Stimulated activated effector memory CD8-positive, alpha-beta T cell treated with anti-CD3 and anti-CD28 coated beads, Interleukin-12 subunit alpha, Interleukin-12 subunit beta, amount 100 ng/mL, for 72 hours (primary cell): Measurements from ENCODE around the gene KDM8.
A peak's percentile ranks its signal among the peaks of the same experiment; 100 is the strongest.

ENCODE experiments used
- ATAC-seq: fragments of 150-1000 bp; cut with Tn5 transposase; 2 replicates; pipeline ENCODE4 v1.10.0; 2021
- DNase-seq, 2 donors: peaks; one replicate each; pipeline ENCODE4 v3.0.0; 2021 to 2022; ENCODE audit warnings: low spot score in 2 of 2
- H3K27ac Mint-ChIP-seq: one replicate; pipeline ENCODE4 v1.8.0; 2022; ENCODE audit warnings: mild to moderate bottlenecking, mixed read lengths
- H3K36me3 Mint-ChIP-seq: one replicate; pipeline ENCODE4 v1.8.0; 2022; ENCODE audit warnings: mild to moderate bottlenecking, mixed read lengths
- H3K4me1 Mint-ChIP-seq: one replicate; pipeline ENCODE4 v1.8.0; 2022; ENCODE audit warnings: mixed read lengths
- H3K4me3 Mint-ChIP-seq: one replicate; pipeline ENCODE4 v1.8.0; 2022; ENCODE audit warnings: mild to moderate bottlenecking, mixed read lengths
- H3K9me3 Mint-ChIP-seq: one replicate; pipeline ENCODE4 v1.8.0; 2022; ENCODE audit warnings: mixed read lengths

Gene KDM8

GRCh38 chr16:27219161-27219560 lies 15.8 kb downstream of the KDM8 start:
- no peak for DNase-seq
- no peaks in the 10 kb centered on the region for H3K4me1 Mint-ChIP-seq
- no peaks in the 10 kb centered on the region for H3K9me3 Mint-ChIP-seq
- peaks cover 13% of the 10 kb centered on the region for H3K36me3 Mint-ChIP-seq
- H3K27ac Mint-ChIP-seq = peak overlapping the region; percentile 43
- no peak overlapping the region for H3K4me3 Mint-ChIP-seq
- ATAC-seq = no peak

- DNase-seq = no peak
- Mint-ChIP-seq H3K9me3 (no peaks in the 10 kb centered on the region), H3K4me3 (no peak overlapping the region), H3K27ac (peak overlapping the region; percentile 34), H3K36me3 (peaks cover 23% of the 10 kb centered on the region), H3K4me1 (no peaks in the 10 kb centered on the region)
- no peak for ATAC-seq
These were observed 16.8 kb downstream of the KDM8 start for GRCh38 chr16:27220120-27220519.

GRCh38 chr16:27220527-27220926 lies 17.2 kb downstream of the KDM8 start:
- H3K4me1 Mint-ChIP-seq = peaks cover 2% of the 10 kb centered on the region
- H3K9me3 Mint-ChIP-seq = no peaks in the 10 kb centered on the region
- ATAC-seq (no peak), DNase-seq (no peak)
- no peak overlapping the region for H3K4me3 Mint-ChIP-seq
- peaks cover 27% of the 10 kb centered on the region for H3K36me3 Mint-ChIP-seq
- H3K27ac Mint-ChIP-seq = peak overlapping the region; percentile 34

DNA sequence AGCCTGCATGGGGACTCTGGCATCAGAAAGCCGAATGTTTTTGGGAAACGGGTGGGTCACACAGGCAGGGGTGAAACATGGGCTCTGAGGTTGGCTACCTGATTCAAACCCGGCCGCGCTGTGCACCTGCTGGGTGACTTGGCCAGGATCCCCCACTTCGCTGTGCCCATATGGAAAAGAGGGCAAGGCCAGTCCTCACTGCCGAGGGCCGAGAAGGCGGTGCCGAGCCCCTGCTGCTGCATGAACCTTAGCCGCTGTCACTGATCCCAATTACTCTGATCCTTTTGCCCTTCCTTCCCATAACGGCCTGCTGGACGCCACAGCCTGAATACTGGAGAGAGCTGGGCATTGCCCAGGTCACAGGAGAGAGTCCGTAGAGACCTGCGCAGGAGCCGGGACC lies 17.7 kb downstream of the KDM8 start:
- Mint-ChIP-seq H3K4me1 (peaks cover 6% of the 10 kb centered on the region), H3K9me3 (no peaks in the 10 kb centered on the region), H3K27ac (peak overlapping the region; percentile 34), H3K36me3 (peaks cover 32% of the 10 kb centered on the region), H3K4me3 (no peak overlapping the region)
- no peak for ATAC-seq
- DNase-seq = no peak

DNA sequence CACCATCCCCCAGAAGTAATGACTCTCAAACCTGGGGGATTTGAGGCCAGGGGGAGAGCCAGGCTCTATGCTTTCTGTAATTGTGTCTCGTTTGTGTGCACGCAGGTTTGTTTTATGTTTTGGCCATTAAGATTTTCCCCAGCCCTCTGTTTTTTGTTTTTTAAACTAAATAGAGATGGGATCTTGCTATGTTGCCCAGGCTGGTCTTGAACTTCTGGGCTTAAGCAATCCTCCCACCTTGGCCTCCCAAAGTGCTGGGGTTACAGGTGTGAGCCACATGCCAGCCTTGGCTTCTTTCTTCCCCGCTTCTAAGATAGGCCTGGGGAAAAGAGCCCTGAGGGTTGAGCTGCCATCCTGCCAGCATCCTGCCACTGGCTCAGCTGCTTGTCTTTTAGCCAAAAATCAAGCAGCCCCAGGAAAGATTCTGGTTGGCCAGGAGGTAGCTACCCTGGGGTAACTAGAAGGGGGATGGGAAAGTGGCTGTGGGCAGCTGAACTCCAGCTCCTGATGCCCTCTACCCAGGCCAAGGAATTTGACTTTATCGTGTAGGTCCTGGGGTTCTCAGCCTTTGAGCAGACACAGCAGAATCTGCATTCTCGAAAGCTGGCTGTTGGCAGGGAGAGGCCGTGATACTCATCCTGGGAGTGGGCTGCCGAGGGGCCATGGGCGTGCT lies 18.4 kb downstream of the KDM8 start:
- Mint-ChIP-seq H3K27ac (no peak overlapping the region), H3K36me3 (peaks cover 35% of the 10 kb centered on the region), H3K4me1 (peaks cover 13% of the 10 kb centered on the region), H3K9me3 (no peaks in the 10 kb centered on the region), H3K4me3 (no peak overlapping the region)
- ATAC-seq = no peak
- no peak for DNase-seq

- DNase-seq (no peak), ATAC-seq (no peak)
- peaks cover 19% of the 10 kb centered on the region for H3K4me1 Mint-ChIP-seq
- H3K9me3 Mint-ChIP-seq = no peaks in the 10 kb centered on the region
- no peak overlapping the region for H3K27ac Mint-ChIP-seq
- H3K4me3 Mint-ChIP-seq = no peak overlapping the region
- peaks cover 35% of the 10 kb centered on the region for H3K36me3 Mint-ChIP-seq
These were observed 19.2 kb downstream of the KDM8 start for GRCh38 chr16:27222249-27223225.

GRCh38 chr16:27223226-27223610 lies 19.9 kb downstream of the KDM8 start:
- no peak for ATAC-seq
- no peaks in the 10 kb centered on the region for H3K9me3 Mint-ChIP-seq
- H3K36me3 Mint-ChIP-seq = peaks cover 42% of the 10 kb centered on the region

GRCh38 chr16:27223701-27224100 lies 20.4 kb downstream of the KDM8 start:
- no peaks in the 10 kb centered on the region for H3K9me3 Mint-ChIP-seq
- H3K27ac Mint-ChIP-seq = peak overlapping the region; percentile 40
- ATAC-seq (no peak), DNase-seq (no peak)
- peaks cover 41% of the 10 kb centered on the region for H3K36me3 Mint-ChIP-seq
- no peak overlapping the region for H3K4me3 Mint-ChIP-seq
- H3K4me1 Mint-ChIP-seq = peaks cover 19% of the 10 kb centered on the region

More at GRCh38 chr16:27223226-27223610, 19.9 kb downstream of the KDM8 start:
- H3K4me1 Mint-ChIP-seq = peaks cover 19% of the 10 kb centered on the region
- H3K4me3 Mint-ChIP-seq = no peak overlapping the region
- H3K27ac Mint-ChIP-seq = no peak overlapping the region
- no peak for DNase-seq

GRCh38 chr16:27224271-27224737 lies 21.0 kb downstream of the KDM8 start:
- H3K9me3 Mint-ChIP-seq = no peaks in the 10 kb centered on the region
- no peak overlapping the region for H3K4me3 Mint-ChIP-seq
- H3K36me3 Mint-ChIP-seq = peaks cover 43% of the 10 kb centered on the region
- DNase-seq (no peak), ATAC-seq (no peak)
- peak overlapping the region; percentile 40 for H3K27ac Mint-ChIP-seq
- peaks cover 25% of the 10 kb centered on the region for H3K4me1 Mint-ChIP-seq

- no peaks in the 10 kb centered on the region for H3K9me3 Mint-ChIP-seq
- H3K4me3 Mint-ChIP-seq = no peak overlapping the region
- peak overlapping the region; percentile 69 for H3K27ac Mint-ChIP-seq
- ATAC-seq (no peak), DNase-seq (no peak)
- H3K36me3 Mint-ChIP-seq = peaks cover 43% of the 10 kb centered on the region
- peaks cover 25% of the 10 kb centered on the region for H3K4me1 Mint-ChIP-seq
These were observed 21.5 kb downstream of the KDM8 start for GRCh38 chr16:27224741-27225300.

- Mint-ChIP-seq H3K4me3 (no peak overlapping the region), H3K27ac (peak overlapping the region; percentile 69), H3K4me1 (peaks cover 32% of the 10 kb centered on the region), H3K9me3 (no peaks in the 10 kb centered on the region), H3K36me3 (peaks cover 49% of the 10 kb centered on the region)
- ATAC-seq (no peak), DNase-seq (no peak)
These were observed 22.4 kb downstream of the KDM8 start for GRCh38 chr16:27225536-27226360.

DNA sequence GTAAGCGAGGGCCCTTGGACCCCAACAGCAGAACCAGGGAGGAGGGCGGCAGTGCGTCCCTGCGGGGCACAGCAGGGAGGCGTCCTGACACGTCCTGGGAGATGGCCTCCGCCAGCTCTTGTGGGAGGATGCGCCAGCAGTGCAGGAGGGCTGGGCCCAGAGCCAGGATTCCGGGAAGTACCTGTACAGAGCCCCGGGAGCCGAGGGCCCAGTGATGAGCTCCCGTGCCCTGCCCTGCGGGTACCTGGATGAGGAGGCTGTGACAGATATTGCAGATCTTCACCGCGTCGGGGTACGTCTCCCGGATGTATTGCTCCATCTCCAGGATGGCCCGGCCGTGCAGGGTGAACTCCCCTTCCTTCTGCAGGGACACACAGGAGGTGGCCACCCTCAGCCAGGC lies 23.1 kb downstream of the KDM8 start:
- no peak overlapping the region for H3K4me3 Mint-ChIP-seq

DNA sequence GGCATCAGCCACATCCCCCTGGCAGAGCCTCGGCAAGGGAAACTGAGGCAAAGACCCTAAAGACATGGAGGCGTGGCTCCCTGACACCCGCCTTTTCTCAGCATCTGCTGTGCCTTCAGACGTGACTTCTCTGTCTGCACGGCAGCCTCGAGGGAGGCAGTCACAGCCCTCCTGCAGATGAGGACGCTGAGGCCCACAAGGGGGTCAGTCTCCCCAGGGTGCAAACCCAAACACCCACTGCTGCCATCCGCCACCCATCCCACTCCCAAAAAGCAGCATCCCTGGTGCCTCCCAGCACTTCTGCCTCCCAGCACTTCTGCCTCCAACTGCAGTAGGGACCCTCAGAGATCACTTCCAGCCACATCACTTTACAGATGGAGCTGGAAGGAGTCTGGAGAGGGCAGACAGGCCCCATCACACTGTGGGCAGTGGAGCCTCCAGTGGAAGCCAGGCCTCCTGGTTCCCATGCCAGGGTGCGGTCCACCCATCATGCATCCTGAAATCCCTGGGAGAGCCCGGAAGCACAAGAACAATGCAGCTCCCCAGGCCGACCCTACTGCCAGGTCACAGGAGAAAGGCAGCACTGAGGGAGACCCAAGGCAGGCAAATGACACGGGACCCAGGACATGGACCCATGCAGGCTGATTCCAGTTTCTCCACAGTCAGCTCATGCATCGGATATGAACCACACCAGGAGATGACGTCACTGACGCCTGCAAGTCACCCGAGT lies 23.8 kb downstream of the KDM8 start:
- Mint-ChIP-seq H3K9me3 (no peaks in the 10 kb centered on the region), H3K27ac (peak overlapping the region; percentile 64), H3K4me3 (no peak overlapping the region), H3K4me1 (peaks cover 46% of the 10 kb centered on the region), H3K36me3 (peaks cover 63% of the 10 kb centered on the region)
- DNase-seq (no peak), ATAC-seq (no peak)

More for the DNA sequence above, 23.1 kb downstream of the KDM8 start:
- no peak for DNase-seq
- no peak for ATAC-seq
- peak overlapping the region; percentile 69 for H3K27ac Mint-ChIP-seq
- no peaks in the 10 kb centered on the region for H3K9me3 Mint-ChIP-seq
- H3K36me3 Mint-ChIP-seq = peaks cover 56% of the 10 kb centered on the region
- peaks cover 40% of the 10 kb centered on the region for H3K4me1 Mint-ChIP-seq

GRCh38 chr16:27228045-27228444 lies 24.7 kb downstream of the KDM8 start:
- H3K36me3 Mint-ChIP-seq = peaks cover 69% of the 10 kb centered on the region
- H3K4me3 Mint-ChIP-seq = no peak overlapping the region
- ATAC-seq (no peak), DNase-seq (no peak)
- H3K27ac Mint-ChIP-seq = peak overlapping the region; percentile 64
- peaks cover 54% of the 10 kb centered on the region for H3K4me1 Mint-ChIP-seq
- H3K9me3 Mint-ChIP-seq = no peaks in the 10 kb centered on the region
